HG03066 (cell line): Measurements from ENCODE around the gene DIS3L2.
"Not testable (repeated sequence)": the region's sequence is repeated elsewhere in the genome, so short reads cannot be mapped to it uniquely, and the experiment has no call there.

Experiments used
- ATAC-seq: cut with Tn5 transposase; IDR thresholded peaks from one replicate; pipeline ENCODE4 v1.9.1; 2021; ENCODE audit warnings: low read depth; ENCODE audit not compliant: unreplicated experiment

DIS3L2 gene

DNA sequence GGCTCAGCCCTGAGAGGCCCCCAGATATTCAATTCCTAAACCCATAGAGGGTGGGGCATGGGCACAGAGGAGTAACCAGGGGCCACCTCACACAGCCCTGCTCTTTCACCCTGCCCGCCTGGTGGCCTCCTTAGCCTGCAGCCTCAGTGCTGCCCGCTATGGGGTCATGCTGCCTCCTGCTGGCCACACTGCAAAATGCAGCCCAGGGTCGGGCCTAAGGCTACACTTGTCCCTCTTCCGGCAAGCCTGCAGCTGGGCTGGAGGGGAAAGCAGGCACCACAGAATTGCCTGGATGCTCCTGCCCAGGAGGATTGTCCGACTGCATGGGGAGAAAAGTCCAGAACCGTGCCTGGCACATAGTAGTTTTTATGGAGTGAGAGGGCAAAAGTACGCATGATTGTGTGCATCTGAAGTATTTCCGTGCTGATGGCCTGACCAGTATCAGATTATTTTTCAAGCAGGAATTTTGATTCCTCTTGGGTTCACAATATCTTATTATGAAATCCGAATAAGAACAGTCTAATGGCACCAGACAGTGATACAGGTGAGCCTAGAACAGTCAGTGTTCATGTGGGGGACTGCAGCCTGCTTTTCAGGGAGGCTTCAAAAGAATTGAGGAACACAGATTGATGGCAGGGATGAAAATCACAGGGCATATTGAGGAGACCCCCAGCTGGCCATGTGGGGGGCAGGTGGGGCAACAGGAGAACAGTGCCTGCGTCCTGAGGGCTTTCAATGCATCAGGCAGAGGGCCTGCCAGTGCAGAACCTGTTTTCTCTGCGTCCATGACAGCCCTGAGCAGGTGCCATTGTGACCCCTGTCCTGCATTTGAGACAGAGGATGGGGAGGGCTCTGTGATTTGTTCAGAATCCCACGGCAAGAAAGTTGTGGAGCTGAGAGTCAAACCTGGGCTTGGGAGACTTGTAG lies 365.9 kb downstream of the DIS3L2 start:
- ATAC-seq = peak; percentile 57

DNA sequence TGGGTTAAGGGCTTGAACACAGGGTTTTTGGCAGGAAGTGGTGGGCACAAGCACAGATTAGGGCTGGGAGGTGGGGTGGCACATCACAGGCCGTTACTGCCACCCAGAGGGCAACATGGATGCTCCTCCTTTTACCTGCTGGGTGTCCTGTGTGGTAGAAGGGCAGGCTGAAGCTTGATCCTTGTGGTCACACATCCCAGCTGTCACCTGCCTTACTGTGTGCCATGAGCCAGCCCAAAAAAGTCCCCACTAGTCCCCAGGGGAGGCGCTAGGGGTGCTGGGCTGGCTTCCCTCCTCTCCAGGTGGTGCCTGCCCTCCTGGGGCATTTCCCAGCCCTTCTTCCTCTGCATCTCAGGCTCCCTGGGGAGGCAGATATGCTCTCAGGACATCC lies 366.5 kb downstream of the DIS3L2 start:
- no peak for ATAC-seq

DNA sequence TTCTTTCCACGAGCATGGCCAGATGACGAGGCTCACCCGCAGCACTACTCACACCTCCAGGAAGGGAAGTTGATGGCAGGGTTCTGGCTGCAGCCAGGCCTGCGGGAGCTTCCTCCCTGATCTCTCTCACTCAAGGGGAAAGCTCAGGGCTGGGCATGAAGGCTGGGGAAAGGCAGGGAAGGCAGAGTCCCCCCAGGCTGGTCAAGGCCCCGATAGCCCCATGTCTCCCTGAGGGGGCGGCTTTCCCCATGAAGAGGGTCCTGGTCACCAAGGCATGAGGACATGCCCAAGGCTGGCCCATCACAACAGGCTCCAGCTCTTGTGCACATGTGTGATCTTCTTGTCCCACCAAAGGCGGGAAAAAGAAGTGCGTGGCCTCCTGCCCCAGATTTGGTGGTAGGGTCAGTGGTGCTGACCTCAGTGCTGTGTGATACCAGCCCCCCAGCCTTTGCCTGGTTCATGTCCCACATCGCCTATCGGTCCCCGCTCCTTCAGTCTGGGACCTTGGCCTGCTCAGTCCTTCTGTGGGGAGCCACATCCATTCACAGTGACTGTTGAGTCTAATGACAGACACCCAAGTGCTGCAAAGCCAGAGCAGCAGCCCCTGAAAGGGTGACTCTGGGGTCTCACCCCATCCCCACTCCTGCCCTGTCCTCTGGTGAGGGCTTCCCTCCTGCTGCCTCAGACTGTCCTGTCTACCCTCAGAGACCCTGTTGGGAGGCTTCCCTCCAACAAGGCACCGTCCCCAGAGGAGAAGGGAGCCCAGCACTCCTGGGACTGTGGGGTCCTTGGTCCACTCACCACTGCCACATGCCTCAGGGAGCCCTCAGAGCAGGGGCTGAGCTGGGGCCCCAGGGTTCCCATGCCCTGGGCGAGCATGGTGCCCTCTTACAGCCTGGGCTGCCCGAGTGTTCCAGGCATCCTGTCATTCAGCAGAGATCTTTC lies 367.3 kb downstream of the DIS3L2 start:
- no peak for ATAC-seq

DNA sequence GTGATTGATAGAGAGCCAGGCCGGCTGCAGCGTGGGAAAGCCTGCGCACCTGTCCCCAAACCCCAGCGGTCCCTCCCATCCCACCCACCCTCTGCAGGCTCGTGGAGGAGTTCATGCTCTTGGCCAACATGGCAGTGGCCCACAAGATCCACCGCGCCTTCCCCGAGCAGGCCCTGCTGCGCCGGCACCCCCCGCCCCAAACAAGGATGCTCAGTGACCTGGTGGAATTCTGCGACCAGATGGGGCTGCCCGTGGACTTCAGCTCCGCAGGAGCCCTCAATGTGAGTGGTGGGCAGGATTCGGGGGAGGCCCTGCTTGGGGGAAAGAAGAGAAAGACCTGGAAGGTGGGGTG lies 368.2 kb downstream of the DIS3L2 start:
- ATAC-seq = no peak

DNA sequence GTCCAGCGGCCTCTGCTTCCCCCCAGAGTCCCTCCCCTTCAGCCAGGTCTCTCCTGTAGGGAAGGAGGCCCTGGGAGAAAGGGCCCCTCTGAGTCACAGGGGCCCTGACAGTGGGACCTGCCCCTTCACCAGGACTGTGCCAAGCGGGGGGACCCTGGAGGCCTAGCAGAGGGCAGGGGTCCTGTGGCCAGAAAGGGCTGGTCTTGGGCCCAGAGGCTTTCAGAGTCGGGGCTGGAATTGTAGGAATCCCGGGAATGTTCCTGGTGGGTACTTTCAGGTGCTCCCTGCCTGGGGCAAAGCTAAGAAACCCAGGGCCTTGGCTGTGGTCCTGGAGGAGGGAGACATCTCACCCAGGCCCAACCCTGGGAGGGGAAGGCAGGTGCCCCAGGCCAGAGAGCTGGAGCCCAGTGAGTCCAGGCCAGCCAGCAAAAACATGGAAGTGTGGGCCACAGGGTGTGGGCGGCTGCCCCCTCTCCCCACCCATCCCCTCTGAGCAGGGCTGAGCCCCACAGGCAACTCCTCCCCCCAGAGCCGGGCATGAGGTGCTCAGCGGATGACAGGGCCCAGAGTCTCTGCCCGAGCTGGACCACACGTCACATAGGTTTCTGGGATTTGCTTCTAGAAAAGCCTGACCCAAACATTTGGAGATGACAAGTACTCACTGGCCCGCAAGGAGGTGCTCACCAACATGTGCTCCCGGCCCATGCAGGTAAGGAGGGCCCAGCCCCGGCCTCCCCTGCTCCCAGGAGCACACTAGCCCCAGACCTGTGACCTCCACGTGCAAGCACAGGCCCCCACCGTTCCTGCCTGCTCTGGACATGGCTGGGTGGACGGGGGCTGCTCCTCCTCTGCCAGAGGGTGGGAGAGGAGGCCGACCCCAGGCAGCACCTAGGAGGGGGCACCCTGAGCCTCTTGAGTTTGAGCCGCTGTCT lies 368.8 kb downstream of the DIS3L2 start:
- ATAC-seq = no peak

DNA sequence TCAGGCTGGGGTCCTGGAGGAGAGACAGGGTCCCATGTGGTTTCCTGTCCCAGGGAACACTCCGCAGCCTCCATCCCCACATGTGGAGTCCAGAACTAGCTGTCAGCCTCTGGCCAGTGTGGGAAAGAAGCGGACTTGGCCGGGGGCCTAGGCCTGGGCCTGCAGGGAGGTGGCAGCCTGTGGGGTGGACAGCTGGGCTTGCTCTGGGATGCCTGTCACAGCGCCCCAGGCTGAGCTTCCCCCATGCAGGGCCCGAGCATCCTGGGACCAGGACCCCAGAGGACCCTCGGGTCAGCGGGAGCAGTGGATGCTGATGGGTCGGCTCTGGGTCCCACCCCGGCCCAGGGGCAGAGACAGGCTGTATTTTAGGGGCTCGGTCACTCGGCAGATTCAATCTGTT lies 369.5 kb downstream of the DIS3L2 start:
- ATAC-seq = not testable (repeated sequence)

DNA sequence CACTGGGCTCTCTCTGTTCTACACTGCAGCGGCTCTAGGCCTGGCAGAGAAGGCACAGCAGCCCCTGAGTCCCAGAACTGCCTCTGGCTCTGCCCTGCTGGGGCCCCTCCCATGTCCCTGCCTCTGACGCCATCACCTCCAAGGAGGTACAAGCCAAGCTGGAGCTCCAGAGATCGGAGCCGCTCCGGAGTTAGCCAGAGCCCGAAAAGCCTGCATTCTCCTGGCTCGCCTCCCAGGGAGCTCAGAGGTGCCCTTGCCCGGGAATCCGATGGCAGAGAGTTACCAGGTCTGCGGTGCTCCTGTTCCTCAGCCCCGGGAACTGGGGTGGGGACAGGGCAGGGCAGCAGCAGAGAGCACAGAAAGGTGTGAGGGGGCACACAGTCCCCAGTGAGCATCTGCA lies 370.1 kb downstream of the DIS3L2 start:
- ATAC-seq = not testable (repeated sequence)

DNA sequence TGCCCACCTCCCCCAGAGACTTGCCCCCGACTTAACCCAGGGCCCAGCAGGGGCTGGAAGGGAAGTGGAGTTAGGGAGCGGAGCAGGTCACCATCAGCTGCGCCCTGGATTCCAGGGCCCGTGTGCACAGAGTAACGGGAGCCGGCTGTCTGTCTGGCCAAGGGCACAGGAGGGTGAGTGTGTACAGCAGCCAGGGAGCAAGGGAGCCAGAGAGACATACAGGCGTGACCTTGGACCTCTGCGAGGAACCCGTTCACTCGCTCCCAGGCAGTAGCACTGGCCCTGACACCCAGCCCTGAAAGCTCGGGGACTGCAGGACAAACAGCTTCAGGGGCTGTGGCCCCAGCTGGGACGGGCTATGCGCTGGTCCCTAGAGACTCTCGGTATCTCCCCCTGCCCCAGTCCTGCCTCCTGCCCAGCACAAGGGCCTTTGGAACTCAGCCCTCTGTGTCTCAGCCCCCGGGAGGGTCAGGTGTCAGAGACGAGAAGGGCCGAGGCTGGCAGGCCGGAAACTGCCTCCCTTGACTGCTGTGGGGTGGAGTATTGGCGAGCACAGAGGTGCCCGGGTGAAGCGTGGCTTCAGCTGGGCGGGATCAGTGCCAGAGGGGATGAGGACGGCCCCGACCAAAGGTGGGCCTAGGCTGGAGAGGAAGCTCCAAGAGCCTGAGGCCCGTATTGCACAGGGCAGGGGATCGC lies 370.9 kb downstream of the DIS3L2 start:
- not testable (repeated sequence) for ATAC-seq

DNA sequence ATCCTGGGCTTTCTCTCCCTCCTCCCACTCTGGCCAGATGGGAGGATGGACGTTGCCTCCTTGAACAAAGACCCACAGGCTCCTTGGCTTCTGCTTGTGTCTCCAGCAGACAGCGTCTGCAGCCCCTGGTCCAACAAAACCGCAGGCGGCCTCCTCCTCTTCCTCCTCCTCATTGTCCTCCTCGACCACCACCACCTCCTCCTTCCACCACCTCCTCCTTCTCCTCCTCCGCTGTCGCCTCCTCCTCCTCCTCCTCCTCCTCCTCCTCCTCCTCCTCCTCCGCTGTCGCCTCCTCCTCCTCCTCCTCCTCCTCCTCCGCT lies 371.4 kb downstream of the DIS3L2 start:
- no peak for ATAC-seq

DNA sequence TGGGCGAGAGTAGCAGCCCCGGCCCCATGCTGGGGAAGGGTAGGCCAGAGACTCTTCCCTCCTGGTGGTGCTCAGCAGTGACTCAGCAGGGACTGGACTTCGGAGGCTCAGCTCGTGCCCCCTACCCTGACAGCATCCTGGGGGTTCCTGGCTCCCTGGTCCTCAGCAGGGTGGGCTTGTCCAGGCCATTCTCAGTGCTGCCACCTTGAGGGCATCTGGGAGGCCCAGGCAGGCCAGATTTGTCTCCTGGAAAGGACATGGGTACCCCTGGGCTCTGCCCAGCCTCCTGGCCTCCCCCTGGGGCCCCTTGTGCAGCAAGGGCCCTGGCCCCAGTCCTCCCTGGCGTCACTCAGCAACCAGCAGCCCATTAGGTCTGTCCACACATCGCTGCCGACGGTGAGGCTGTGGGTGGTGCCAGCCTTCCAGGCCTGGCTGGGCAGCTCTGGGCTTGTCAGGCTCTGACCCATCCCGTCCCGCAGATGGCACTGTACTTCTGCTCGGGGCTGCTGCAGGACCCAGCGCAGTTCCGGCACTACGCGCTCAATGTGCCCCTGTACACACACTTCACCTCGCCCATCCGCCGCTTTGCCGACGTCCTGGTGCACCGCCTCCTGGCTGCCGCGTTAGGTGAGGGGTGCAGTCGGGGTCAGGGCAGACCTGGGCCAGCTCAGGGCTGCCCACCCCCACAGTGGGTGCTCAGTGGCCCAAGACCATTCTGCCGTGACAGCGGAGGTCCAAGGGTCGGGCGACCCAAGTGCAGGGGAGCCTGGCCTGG lies 372.0 kb downstream of the DIS3L2 start:
- no peak for ATAC-seq

DNA sequence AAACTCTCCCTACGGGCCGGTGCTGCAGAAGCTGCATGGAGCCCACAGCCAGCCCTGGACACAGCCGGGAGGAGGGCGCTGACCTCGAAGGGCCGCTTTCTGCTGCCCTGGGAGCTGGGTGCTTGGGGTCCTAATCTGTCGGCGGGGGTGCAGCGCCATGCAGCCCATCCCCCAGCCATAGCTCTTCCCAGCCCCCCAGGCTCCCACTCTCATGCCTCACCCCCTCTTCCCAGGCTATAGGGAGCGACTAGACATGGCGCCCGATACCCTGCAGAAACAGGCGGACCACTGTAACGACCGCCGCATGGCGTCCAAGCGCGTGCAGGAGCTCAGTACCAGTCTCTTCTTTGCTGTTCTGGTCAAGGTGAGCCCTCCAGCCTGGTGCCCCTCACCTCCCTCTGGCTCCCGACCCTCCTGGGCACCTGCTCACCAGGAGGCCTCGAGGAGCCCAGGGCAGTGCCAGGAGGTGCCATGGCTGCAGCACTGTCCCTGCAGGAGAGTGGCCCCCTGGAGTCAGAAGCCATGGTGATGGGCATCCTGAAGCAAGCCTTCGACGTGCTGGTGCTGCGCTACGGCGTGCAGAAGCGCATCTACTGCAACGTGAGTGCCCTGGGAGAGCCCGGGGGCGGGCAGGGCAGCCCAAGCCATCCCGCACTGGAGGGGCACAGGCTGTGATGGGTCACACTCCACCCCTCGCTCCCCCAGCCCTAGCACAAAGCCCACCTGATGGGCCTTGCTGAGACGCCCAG lies 372.8 kb downstream of the DIS3L2 start:
- ATAC-seq = not testable (repeated sequence)

DNA sequence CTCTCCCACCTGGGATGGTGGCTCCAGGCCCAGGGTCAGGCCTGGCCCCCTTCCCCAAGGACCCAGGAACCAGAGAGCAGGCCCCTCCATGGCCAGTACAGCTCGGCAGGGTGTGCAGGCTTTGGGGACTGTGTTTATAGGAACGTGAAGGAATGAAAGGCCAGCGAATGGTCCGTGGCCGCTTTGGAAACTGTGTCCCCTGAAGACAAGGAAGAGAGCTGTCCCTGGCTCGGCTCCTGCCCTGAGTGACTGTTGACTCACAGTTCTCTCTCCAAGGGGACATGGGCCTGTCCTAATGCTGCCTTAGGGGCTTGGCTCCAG lies 373.3 kb downstream of the DIS3L2 start:
- ATAC-seq = not testable (repeated sequence)

DNA sequence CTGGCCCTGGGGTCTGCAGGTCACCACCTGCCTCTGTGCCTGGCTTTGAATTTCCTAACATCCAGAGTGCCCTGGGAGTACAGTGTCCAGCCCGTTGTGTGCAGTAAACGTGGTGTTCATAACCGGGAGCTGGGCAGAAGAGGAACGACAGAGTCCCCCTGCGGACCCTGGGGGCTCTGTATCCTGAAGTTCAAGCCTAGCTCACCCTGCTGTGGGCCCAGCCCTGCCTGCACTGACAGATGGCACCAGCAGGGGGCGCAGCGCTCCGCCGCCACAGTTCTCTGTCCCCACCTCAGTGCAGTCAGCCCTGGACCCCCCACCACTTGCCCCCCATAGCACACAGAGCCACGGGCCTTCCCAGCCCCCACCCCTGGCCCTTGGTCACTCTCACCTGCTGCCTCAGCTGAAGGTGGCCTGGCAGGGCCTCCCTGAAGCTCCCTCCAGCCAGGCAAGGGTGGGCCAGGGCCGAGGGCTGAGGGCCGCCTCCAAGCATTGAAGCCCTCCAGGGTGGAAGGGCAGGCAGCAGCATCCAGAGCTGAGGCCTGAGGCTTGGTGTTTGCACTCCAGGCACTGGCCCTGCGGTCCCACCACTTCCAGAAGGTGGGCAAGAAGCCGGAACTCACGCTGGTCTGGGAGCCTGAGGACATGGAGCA lies 373.8 kb downstream of the DIS3L2 start:
- not testable (repeated sequence) for ATAC-seq

DNA sequence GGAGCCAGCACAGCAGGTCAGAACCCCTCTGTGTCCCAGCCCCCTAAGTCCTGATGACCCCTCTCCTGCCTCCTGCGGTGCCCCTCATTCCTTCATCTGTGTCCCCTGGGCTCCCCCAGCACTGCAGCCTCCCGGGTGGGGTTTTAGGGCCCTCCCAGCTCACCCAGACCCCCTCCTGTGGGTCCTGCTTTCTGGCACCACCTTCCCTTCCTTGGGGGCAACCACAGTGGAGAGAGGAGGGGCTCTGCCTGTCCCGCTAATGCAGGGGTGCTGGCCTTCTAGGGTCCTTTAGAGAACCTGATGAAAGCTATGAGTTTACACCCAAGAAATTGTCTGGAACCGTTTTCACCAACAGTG lies 374.3 kb downstream of the DIS3L2 start:
- no peak for ATAC-seq

DNA sequence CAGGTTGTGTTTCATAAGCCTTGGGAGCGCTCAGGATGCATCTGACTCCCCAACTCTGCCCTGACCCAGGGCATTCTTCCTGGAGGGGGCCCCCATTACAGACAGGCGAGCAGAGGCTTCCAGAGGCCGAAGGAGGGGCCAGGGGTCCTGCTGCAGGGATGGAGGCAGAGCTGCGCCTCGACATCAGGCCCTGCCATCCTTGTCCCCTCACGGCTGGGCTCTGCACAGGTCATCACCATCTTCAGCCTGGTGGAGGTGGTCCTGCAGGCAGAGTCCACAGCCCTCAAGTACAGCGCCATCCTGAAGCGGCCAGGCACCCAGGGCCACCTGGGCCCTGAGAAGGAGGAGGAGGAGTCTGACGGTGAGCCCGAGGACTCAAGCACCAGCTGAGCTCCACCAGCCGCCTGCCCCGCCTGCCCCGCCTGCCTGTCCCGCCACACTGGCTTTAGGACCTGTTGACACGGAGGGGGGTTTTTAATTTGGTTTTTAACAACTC lies 374.8 kb downstream of the DIS3L2 start:
- no peak for ATAC-seq

DNA sequence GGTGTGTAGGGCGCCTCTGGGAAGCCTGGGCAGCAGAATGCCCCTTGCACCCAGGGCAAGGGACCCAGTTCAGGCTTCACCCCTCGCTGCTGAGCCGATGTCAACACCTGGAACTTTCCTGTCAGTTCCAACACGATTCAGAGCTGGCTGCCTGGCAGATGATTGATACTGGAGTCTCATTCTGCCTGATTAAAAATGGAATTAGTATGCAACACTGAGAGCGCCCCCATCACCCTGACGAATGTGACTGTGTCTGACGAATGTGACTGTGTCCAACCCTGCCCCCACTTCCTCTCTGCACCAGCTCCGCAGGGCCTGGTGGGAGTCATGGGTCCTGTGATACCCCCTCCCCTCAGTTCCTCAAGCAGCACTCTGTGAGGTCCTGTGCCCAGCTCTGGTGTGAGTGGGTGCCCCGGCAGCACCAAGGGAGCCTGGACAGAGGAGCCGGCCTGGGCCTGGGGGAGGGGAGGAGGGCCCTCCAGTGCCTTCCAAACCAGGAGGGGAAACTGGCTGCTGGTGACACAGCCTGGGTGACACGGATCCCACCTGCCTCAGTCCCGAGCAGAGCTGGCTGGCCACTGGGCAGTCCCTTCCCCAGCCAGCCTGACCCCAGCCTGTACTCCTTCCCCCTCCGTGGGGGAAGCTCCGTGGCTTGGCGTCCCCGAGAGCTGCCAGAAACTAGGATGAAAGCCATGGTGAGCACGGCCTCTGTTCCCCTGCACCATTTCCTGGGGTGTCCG lies 375.6 kb downstream of the DIS3L2 start:
- ATAC-seq = no peak

DNA sequence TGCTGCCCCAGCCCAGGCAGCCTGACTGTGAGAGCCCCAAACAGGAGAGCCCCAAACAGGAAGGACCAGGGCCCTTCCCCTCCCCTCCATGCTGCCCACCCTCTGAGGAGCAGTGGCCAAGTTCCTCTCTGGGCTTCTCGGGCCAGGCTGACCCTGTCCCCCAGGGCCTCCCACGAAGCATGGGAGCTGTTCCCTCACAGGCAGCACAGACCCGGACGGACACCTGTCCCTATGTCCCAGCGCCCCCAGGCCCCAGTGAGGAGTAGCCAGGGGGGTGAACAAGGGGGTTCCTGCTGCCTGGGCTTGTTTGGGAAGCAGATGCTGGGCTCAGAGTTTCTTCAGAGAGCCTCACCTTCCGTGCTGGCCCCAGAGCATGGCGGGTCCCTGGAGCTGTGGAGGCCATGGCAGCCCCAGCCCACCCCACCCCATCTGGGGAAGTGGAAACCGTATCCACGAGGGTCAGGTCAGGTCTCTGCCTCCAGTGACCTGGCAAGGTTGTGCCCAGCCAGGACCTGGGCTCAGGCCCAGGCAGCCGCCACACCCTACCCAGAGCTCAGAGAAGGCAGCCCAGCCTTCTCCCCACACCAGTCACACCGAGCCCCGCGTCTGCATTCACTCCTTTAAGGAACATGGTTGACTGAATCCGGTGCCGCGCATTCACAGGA lies 376.7 kb downstream of the DIS3L2 start:
- not testable (repeated sequence) for ATAC-seq
